H9 (cell line): ENCODE results near the gene APBB2. TPM values are rescaled to one million over a fixed set of nuclear protein-coding genes. Genes with fewer than 3 reads are reported as not detected.

Experiments used
- DNase-seq: peaks from one replicate; pipeline ENCODE4 v3.0.0-alpha.2; 2017
- H2AFZ ChIP-seq: one replicate; pipeline ENCODE4 v1.6.1; 2013; ENCODE audit warnings: mild to moderate bottlenecking, low read length, control low read depth, moderate library complexity
- H2AK5ac ChIP-seq: 2 replicates; pipeline ENCODE4 v1.6.1; 2013; ENCODE audit warnings: low read length, control low read depth, mixed read lengths; ENCODE audit not compliant: insufficient read length
- H2BK120ac ChIP-seq: one replicate; pipeline ENCODE4 v1.6.1; 2013; ENCODE audit warnings: low read depth, mild to moderate bottlenecking, low read length, control low read depth, inconsistent platforms; ENCODE audit not compliant: poor library complexity, severe bottlenecking
- H2BK12ac ChIP-seq: 2 replicates; pipeline ENCODE4 v1.6.1; 2013; ENCODE audit warnings: low read length, control low read depth, mixed read lengths, low read depth; ENCODE audit not compliant: insufficient read length
- H2BK15ac ChIP-seq: 2 replicates; pipeline ENCODE4 v1.6.1; 2013; ENCODE audit warnings: low read depth, low read length, control low read depth
- H2BK20ac ChIP-seq: one replicate; pipeline ENCODE4 v1.6.1; 2013; ENCODE audit warnings: low read depth, mild to moderate bottlenecking, low read length, control low read depth, inconsistent platforms; ENCODE audit not compliant: poor library complexity, severe bottlenecking
- H2BK5ac ChIP-seq: 2 replicates; pipeline ENCODE4 v1.6.1; 2013; ENCODE audit warnings: low read length, control low read depth, mixed read lengths; ENCODE audit not compliant: insufficient read length
- H3K14ac ChIP-seq: 2 replicates; pipeline ENCODE4 v1.6.1; 2013; ENCODE audit warnings: low read length, control low read depth; ENCODE audit not compliant: insufficient read depth
- H3K18ac ChIP-seq: 2 replicates; pipeline ENCODE4 v1.6.1; 2013; ENCODE audit warnings: low read depth, mild to moderate bottlenecking, mixed read lengths, low read length, control low read depth; ENCODE audit not compliant: insufficient read length
- H3K23ac ChIP-seq: 2 replicates; pipeline ENCODE4 v1.6.1; 2013; ENCODE audit warnings: low read length, control low read depth, mixed read lengths, low read depth; ENCODE audit not compliant: insufficient read length
- H3K23me2 ChIP-seq: 2 replicates; pipeline ENCODE4 v1.6.1; 2013; ENCODE audit warnings: low read depth, mild to moderate bottlenecking, mixed read lengths, low read length, control low read depth; ENCODE audit not compliant: insufficient read length, poor library complexity, severe bottlenecking
- H3K27ac ChIP-seq: 2 replicates; pipeline ENCODE4 v1.5.1; 2013; ENCODE audit warnings: low read length, control low read depth, mixed read lengths, low read depth; ENCODE audit not compliant: insufficient read length
- H3K27me3 ChIP-seq: 2 replicates; pipeline ENCODE4 v1.6.1; 2013; ENCODE audit warnings: low read length, control low read depth, inconsistent platforms; ENCODE audit not compliant: insufficient read depth
- H3K4ac ChIP-seq: 2 replicates; pipeline ENCODE4 v1.6.1; 2013; ENCODE audit warnings: low read depth, mild to moderate bottlenecking, control low read depth, inconsistent platforms, low read length, moderate library complexity
- H3K4me1 ChIP-seq: 2 replicates; pipeline ENCODE4 v1.6.1; 2013; ENCODE audit warnings: low read length, control low read depth, inconsistent platforms; ENCODE audit not compliant: insufficient read depth
- H3K4me2 ChIP-seq: 2 replicates; pipeline ENCODE4 v1.6.1; 2013; ENCODE audit warnings: low read length, control low read depth, mixed read lengths; ENCODE audit not compliant: insufficient read length, insufficient read depth
- H3K56ac ChIP-seq: 2 replicates; pipeline ENCODE4 v1.6.1; 2013; ENCODE audit warnings: low read depth, mild to moderate bottlenecking, mixed read lengths, low read length, control low read depth; ENCODE audit not compliant: insufficient read length
- H3K79me1 ChIP-seq: 2 replicates; pipeline ENCODE4 v1.6.1; 2013; ENCODE audit warnings: low read depth, mild to moderate bottlenecking, moderate library complexity, low read length, control low read depth, inconsistent platforms; ENCODE audit not compliant: insufficient read depth, poor library complexity, severe bottlenecking
- H3K79me2 ChIP-seq: 2 replicates; pipeline ENCODE4 v1.6.1; 2013; ENCODE audit warnings: low read length, control low read depth, inconsistent platforms; ENCODE audit not compliant: insufficient read depth
- H3K9ac ChIP-seq: 2 replicates; pipeline ENCODE4 v1.6.1; 2013; ENCODE audit warnings: low read length, control low read depth, mixed read lengths; ENCODE audit not compliant: insufficient read length; ENCODE audit errors: extremely low read depth
- H3K9me3 ChIP-seq: one replicate; pipeline ENCODE4 v1.6.1; 2013; ENCODE audit warnings: low read depth, low read length, inconsistent platforms; ENCODE audit not compliant: control insufficient read depth
- H3T11ph ChIP-seq: one replicate; pipeline ENCODE4 v1.6.1; 2013; ENCODE audit warnings: mild to moderate bottlenecking, low read length, control low read depth, inconsistent platforms
- H4K20me1 ChIP-seq: one replicate; pipeline ENCODE4 v1.6.1; 2013; ENCODE audit not compliant: control insufficient read depth, insufficient read length, insufficient read depth
- H4K5ac ChIP-seq: 2 replicates; pipeline ENCODE4 v1.6.1; 2013; ENCODE audit warnings: low read depth, mild to moderate bottlenecking, mixed read lengths, low read length, control low read depth; ENCODE audit not compliant: insufficient read length
- H4K8ac ChIP-seq: replicated peaks from 2 replicates; pipeline ENCODE4 v1.6.1; 2013; ENCODE audit warnings: low read length, control low read depth, mixed read lengths, low read depth; ENCODE audit not compliant: insufficient read length
- H4K91ac ChIP-seq: 2 replicates; pipeline ENCODE4 v1.6.1; 2013; ENCODE audit warnings: low read depth, mild to moderate bottlenecking, moderate library complexity, mixed read lengths, low read length, control low read depth; ENCODE audit not compliant: insufficient read length
- H3K27ac Mint-ChIP-seq, 3 experiments: 2 replicates in 2 of 3; 3 replicates in 1 of 3; pipeline ENCODE4 v1.8.0; 2020 to 2021; ENCODE audit warnings: mixed read lengths in 3 of 3, mild to moderate bottlenecking in 1 of 3, moderate library complexity in 1 of 3
- H3K27me3 Mint-ChIP-seq: 2 replicates; pipeline ENCODE4 v1.8.0; 2021; ENCODE audit warnings: low read depth, mild to moderate bottlenecking, moderate library complexity, mixed read lengths
- H3K36me3 Mint-ChIP-seq, 3 experiments: 2 replicates in 2 of 3; 3 replicates in 1 of 3; pipeline ENCODE4 v1.8.0; 2020 to 2021; ENCODE audit warnings: low read depth in 3 of 3, mixed read lengths in 3 of 3; ENCODE audit not compliant: insufficient read depth in 1 of 3
- H3K4me1 Mint-ChIP-seq, 2 experiments: 2 replicates each; pipeline ENCODE4 v1.8.0; 2020; ENCODE audit warnings: mixed read lengths in 2 of 2
- H3K4me3 Mint-ChIP-seq, 2 experiments: 2 replicates in 1 of 2; 3 replicates in 1 of 2; pipeline ENCODE4 v1.8.0; 2020 to 2021; ENCODE audit warnings: mild to moderate bottlenecking in 2 of 2, mixed read lengths in 2 of 2, moderate library complexity in 1 of 2
- H3K9me3 Mint-ChIP-seq, 2 experiments: 2 replicates in 1 of 2; 3 replicates in 1 of 2; pipeline ENCODE4 v1.8.0; 2020; ENCODE audit warnings: mild to moderate bottlenecking in 2 of 2, mixed read lengths in 2 of 2, moderate library complexity in 1 of 2
- WGBS: extraction: QIAGEN DNeasy Blood & Tissue Kit; methylation state at CpG from one replicate; pipeline ENCODE4 v1.1.7; 2013; ENCODE audit warnings: missing lambda C conversion rate, low lambda C conversion rate, mixed read lengths; ENCODE audit not compliant: insufficient read length; ENCODE audit errors: extremely low coverage; 5-methylcytosine and 5-hydroxymethylcytosine counted together
- total RNA-seq: library from RNA; stranded (reverse); gene quantifications from 2 replicates; pipeline ENCODE4 v1.2.1, GENCODE V29; 2021
- TF ChIP-seq, protein P1 (sequence below): fragments of 200-600 bp; sonication (generic); conservative IDR thresholded peaks from 3 replicates; pipeline ENCODE4 v1.8.0; 2021; ENCODE audit warnings: antibody characterized with exemption, mild to moderate bottlenecking

Gene APBB2
- total RNA-seq, 1 experiment from 2014 or later, result 39.6 TPM

DNA sequence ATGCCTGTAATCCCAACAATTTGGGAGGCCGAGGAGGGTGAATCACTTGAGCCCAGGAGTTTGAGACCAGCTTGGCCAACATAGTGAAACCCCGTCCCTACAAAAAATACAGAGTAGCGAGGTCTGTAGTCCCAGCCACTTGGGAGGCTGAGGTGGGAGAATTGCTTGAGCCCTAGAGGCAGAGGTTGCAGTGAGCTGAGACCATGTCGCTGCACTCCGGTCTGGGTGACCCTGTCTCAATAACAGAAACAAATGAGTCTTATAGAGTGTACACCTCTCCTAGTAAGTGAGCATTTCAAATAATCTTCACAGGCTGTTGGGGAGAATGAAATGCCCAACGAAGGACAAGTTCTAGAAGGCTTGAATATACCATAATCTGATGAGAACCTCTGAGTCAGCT, 47.9 kb upstream of the APBB2 start:
- no peak overlapping the region for H2BK15ac ChIP-seq
- H3K27ac Mint-ChIP-seq, result no peak overlapping the region
- H3K36me3 Mint-ChIP-seq, result peaks cover 72 to 92% (median 89%) of the 10 kb centered on the region in 3 experiments
- H3K27ac ChIP-seq, result no peak overlapping the region
- no peak overlapping the region for H3T11ph ChIP-seq
- H2BK20ac ChIP-seq, result no peak overlapping the region
- no peak overlapping the region for H2AK5ac ChIP-seq
- H3K23me2 ChIP-seq, result peaks cover 13% of the 10 kb centered on the region
- no peak overlapping the region for H4K8ac ChIP-seq
- H3K27me3 Mint-ChIP-seq, result no peaks in the 10 kb centered on the region
- H4K91ac ChIP-seq, result no peak overlapping the region
- no peak overlapping the region for H2BK12ac ChIP-seq
- H3K9me3 ChIP-seq, result no peaks in the 10 kb centered on the region
- H3K18ac ChIP-seq, result no peak overlapping the region
- no peak overlapping the region for H3K14ac ChIP-seq
- no peaks in the 10 kb centered on the region; the same call in 1 of the 2 replicates for H3K79me2 ChIP-seq
- no peaks in the 10 kb centered on the region for H3K27me3 ChIP-seq
- H3K79me1 ChIP-seq, result no peaks in the 10 kb centered on the region
- no peak overlapping the region for H4K5ac ChIP-seq
- no CpG with 5 or more reads among the region's 6 CpGs for WGBS
- H2AFZ ChIP-seq, result no peak overlapping the region
- H3K4me3 Mint-ChIP-seq, result no peak overlapping the region
- no peak overlapping the region for H3K23ac ChIP-seq
- H2BK5ac ChIP-seq, result no peak overlapping the region
- H3K9ac ChIP-seq, result no peak overlapping the region
- H4K20me1 ChIP-seq, result no peaks in the 10 kb centered on the region
- no peaks in the 10 kb centered on the region for H3K9me3 Mint-ChIP-seq
- H3K56ac ChIP-seq, result no peak overlapping the region
- H3K4ac ChIP-seq, result no peak overlapping the region
- DNase-seq, result no peak
- TF ChIP-seq, protein P1, sequence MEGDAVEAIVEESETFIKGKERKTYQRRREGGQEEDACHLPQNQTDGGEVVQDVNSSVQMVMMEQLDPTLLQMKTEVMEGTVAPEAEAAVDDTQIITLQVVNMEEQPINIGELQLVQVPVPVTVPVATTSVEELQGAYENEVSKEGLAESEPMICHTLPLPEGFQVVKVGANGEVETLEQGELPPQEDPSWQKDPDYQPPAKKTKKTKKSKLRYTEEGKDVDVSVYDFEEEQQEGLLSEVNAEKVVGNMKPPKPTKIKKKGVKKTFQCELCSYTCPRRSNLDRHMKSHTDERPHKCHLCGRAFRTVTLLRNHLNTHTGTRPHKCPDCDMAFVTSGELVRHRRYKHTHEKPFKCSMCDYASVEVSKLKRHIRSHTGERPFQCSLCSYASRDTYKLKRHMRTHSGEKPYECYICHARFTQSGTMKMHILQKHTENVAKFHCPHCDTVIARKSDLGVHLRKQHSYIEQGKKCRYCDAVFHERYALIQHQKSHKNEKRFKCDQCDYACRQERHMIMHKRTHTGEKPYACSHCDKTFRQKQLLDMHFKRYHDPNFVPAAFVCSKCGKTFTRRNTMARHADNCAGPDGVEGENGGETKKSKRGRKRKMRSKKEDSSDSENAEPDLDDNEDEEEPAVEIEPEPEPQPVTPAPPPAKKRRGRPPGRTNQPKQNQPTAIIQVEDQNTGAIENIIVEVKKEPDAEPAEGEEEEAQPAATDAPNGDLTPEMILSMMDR, result no peak
- no peak overlapping the region for H3K4me2 ChIP-seq
- no peaks in the 10 kb centered on the region for H3K4me1 ChIP-seq
- H2BK120ac ChIP-seq, result no peak overlapping the region
- peaks cover 11 to 17% of the 10 kb centered on the region in 2 experiments for H3K4me1 Mint-ChIP-seq
